Measurements from ENCODE around the gene GLT1D1. TPM values are rescaled to one million over a fixed set of nuclear protein-coding genes. Genes with fewer than 3 reads are reported as not detected.

GLT1D1 gene
- total RNA-seq, 1 donor from 2014 or later: not detected

DNA sequence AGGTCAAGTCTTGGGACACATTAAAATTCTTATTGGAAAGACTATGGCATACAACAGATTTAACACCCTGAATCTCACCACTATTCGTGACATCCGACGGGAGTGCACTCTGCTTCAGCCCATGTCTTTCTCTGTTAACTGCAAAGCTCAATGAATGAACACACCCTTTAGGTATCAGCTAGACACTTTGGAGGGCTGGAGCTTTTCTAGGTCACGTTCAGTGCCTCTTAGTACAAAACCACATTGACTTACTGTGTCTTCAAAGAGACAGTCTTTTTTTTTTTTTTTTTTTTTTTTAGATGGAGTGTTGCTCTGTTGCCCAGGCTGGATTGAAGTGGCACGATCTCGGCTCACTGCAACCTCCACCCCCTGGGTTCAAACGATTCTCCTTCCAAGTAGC, 80.6 kb downstream of the GLT1D1 start:
- no peak overlapping the region for H3K4me3 ChIP-seq (ENCODE audit: low read depth, low read length)
- H3K27me3 ChIP-seq (ENCODE audit: control insufficient read depth, insufficient read depth, low read length): no peaks in the 10 kb centered on the region
- FAIRE-seq (no peak), DNase-seq (ENCODE audit: low read depth) (no peak)
- TF ChIP-seq CTCF (IDR thresholded peaks at IDR 0.05; ENCODE audit: insufficient read depth, low read length, severe bottlenecking): no peak
- no peaks in the 10 kb centered on the region for H3K36me3 ChIP-seq (ENCODE audit: control insufficient read depth, insufficient read depth, low read length)

DNA sequence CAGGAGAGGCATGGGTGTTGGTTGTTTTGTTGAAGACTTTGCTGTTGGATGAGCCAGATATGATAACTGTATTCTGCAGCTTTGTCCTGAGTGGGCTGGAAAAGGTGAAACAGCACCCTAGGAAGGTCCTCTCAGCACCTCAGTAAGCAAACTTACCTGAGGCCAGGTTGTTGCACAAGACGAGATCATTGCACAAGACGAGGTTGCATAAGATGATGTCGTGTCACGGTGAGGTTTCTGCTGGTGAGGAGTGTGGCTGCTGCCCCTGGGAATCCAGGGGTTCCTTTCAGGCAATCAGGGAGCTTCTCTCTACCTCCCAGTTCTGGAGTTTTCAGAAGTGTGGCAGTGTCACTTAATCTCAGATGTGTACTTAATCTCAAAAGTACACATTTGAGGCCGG, 85.6 kb downstream of the GLT1D1 start:
- Histone ChIP-seq H3K36me3 (ENCODE audit: control insufficient read depth, insufficient read depth, low read length) (no peaks in the 10 kb centered on the region), H3K27me3 (ENCODE audit: control insufficient read depth, insufficient read depth, low read length) (no peaks in the 10 kb centered on the region), H3K4me3 (ENCODE audit: low read depth, low read length) (no peak overlapping the region)
- FAIRE-seq (no peak), DNase-seq (ENCODE audit: low read depth) (peak; percentile 55)
- no peak for TF ChIP-seq CTCF (IDR thresholded peaks at IDR 0.05; ENCODE audit: insufficient read depth, low read length, severe bottlenecking)

DNA sequence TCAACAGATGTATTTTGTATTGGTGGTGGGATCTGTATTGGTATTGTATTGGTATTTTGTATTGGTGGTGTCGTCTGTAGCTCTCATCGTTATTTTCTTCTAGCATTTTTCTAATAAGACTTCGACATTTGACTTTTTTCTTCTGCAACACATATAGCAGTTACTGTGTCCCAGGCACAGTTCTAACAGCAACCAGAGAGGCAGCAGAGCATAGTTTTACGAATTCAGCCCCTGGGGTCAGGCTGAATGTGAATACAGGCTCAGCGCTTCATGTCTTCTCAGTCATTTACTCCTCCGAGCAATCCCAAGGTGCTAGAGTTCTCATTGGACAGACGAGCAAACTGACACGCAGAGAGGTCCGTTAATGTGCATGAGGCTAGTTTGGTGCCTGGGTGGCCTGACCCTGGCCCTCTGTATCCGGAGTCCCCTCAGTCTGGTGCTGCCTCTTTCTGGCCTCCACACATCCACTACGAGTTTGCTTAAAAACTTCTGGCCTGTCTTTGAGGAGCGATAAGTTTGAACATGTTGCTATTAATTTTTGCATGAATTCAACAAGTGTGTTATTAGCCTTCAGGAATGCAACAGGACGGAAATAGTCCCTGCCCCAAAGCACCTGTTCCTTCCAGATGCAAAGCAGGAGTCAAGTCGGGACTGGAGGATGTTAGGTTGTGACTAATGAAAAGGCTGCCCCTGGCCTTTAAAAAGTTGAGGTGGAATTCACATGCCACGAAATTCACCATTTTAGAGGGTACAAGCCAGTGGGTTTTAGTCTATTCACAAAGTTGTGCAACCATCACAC, 87.0 kb downstream of the GLT1D1 start:
- no peaks in the 10 kb centered on the region for H3K27me3 ChIP-seq (ENCODE audit: control insufficient read depth, insufficient read depth, low read length)
- no peaks in the 10 kb centered on the region for H3K36me3 ChIP-seq (ENCODE audit: control insufficient read depth, insufficient read depth, low read length)
- no peak for FAIRE-seq
- DNase-seq (ENCODE audit: low read depth): peak; percentile 52
- TF ChIP-seq CTCF (IDR thresholded peaks at IDR 0.05; ENCODE audit: insufficient read depth, low read length, severe bottlenecking): no peak
- no peak overlapping the region for H3K4me3 ChIP-seq (ENCODE audit: low read depth, low read length)

- TF ChIP-seq CTCF (IDR thresholded peaks at IDR 0.05; ENCODE audit: insufficient read depth, low read length, severe bottlenecking): no peak
- Histone ChIP-seq H3K4me3 (ENCODE audit: low read depth, low read length) (no peak overlapping the region), H3K27me3 (ENCODE audit: control insufficient read depth, insufficient read depth, low read length) (no peaks in the 10 kb centered on the region), H3K36me3 (ENCODE audit: control insufficient read depth, insufficient read depth, low read length) (no peaks in the 10 kb centered on the region)
- DNase-seq (ENCODE audit: low read depth) (peak; percentile 13), FAIRE-seq (no peak)
Observed at GRCh38 chr12:128940974-128941373, 87.7 kb downstream of the GLT1D1 start.

DNA sequence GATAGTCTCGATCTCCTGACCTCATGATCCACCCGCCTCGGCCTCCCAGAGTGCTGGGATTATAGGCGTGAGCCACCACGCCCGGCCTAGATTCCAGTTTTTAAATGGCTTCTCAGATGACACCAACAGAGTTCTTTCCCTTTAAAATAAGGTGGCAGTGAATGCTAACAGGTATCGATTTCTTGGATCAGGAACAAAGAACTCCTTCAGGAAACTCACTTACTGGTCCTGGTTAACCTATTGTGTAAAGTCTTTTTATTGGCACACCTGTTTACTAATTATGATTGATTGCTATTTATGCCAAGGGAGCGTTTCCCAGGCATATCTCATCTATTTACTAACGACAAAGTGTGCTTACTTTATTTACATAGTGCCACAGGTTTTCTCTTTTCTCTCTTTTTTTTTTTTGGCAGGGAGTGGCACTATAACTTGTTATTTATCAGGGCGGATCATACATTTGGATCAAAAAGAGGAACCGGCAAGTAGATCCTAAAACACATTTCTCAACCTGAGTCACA, 89.7 kb downstream of the GLT1D1 start:
- FAIRE-seq (no peak), DNase-seq (ENCODE audit: low read depth) (no peak)
- H3K27me3 ChIP-seq (ENCODE audit: control insufficient read depth, insufficient read depth, low read length): no peaks in the 10 kb centered on the region

More for the DNA sequence above, 89.7 kb downstream of the GLT1D1 start:
- TF ChIP-seq CTCF (IDR thresholded peaks at IDR 0.05; ENCODE audit: insufficient read depth, low read length, severe bottlenecking): no peak
- Histone ChIP-seq H3K36me3 (ENCODE audit: control insufficient read depth, insufficient read depth, low read length) (no peaks in the 10 kb centered on the region), H3K4me3 (ENCODE audit: low read depth, low read length) (no peak overlapping the region)

Measured in bronchial epithelial cell (primary cell).